MCF 10A (cell line): ENCODE results near the gene TCERG1L. TPM values are rescaled to one million over a fixed set of nuclear protein-coding genes. Genes with fewer than 3 reads are reported as not detected.

Experiments used
- BruUV-seq: library from RNA; stranded (reverse); fragments of 400-500 nt; replicated peaks from 2 replicates; lab custom pipeline; 2021; lab: Mats Ljungman, UMichigan
- CTCF ChIA-PET: fragments of 300-600 bp; sonication (Branson Sonifier 250); formaldehyde crosslinking; extraction: SDS; loops from one replicate; lab custom pipeline; 2021; ENCODE audit warnings: antibody characterized with exemption, inconsistent platforms; lab: Yijun Ruan, JAX
- POLR2A ChIA-PET: fragments of 300-600, 350-650 bp; sonication (Branson Sonifier 250); formaldehyde crosslinking; extraction: SDS; loops from one replicate; lab custom pipeline; 2020; ENCODE audit warnings: antibody characterized with exemption, inconsistent platforms; lab: Yijun Ruan, JAX
- DNase-seq: peaks from one replicate; pipeline ENCODE4 v3.0.0-alpha.2; 2018; ENCODE audit not compliant: unreplicated experiment
- H3K27ac Mint-ChIP-seq: one replicate; pipeline ENCODE4 v1.8.0; 2022; ENCODE audit warnings: mild to moderate bottlenecking, low read depth, mixed read lengths; ENCODE audit not compliant: unreplicated experiment
- H3K27me3 Mint-ChIP-seq: one replicate; pipeline ENCODE4 v1.8.0; 2022; ENCODE audit warnings: mixed read lengths; ENCODE audit not compliant: insufficient read depth, unreplicated experiment
- H3K36me3 Mint-ChIP-seq: one replicate; pipeline ENCODE4 v1.8.0; 2022; ENCODE audit warnings: mild to moderate bottlenecking, moderate library complexity, mixed read lengths; ENCODE audit not compliant: insufficient read depth, unreplicated experiment
- H3K4me1 Mint-ChIP-seq: one replicate; pipeline ENCODE4 v1.8.0; 2022; ENCODE audit warnings: mixed read lengths; ENCODE audit not compliant: insufficient read depth, unreplicated experiment
- H3K4me3 Mint-ChIP-seq: one replicate; pipeline ENCODE4 v1.8.0; 2022; ENCODE audit warnings: mild to moderate bottlenecking, moderate library complexity, mixed read lengths; ENCODE audit not compliant: unreplicated experiment
- H3K9me3 Mint-ChIP-seq: one replicate; pipeline ENCODE4 v1.8.0; 2022; ENCODE audit warnings: mixed read lengths; ENCODE audit not compliant: unreplicated experiment
- CTCF ChIP-seq: fragments of 200-600 bp; IDR thresholded peaks from one replicate; pipeline ENCODE4 v1.8.0; 2022; ENCODE audit warnings: antibody characterized with exemption, mild to moderate bottlenecking; ENCODE audit not compliant: unreplicated experiment
- intact Hi-C: fragments of 100-400 bp; cut with micrococcal nuclease; formaldehyde crosslinking; loops from 2 replicates; pipeline ENCODE4 v1.14.1; 2022
- total RNA-seq: library from RNA; stranded (reverse); gene quantifications from 2 replicates; pipeline ENCODE4 v1.2.3, GENCODE V29; 2022

TCERG1L gene
- total RNA-seq, 1 experiment from 2014 or later, result not detected

- Mint-ChIP-seq H3K36me3 (no peaks in the 10 kb centered on the region), H3K9me3 (no peaks in the 10 kb centered on the region), H3K27ac (no peak overlapping the region), H3K27me3 (peaks cover 10% of the 10 kb centered on the region), H3K4me1 (peaks cover 10% of the 10 kb centered on the region), H3K4me3 (no peak overlapping the region)
- ChIA-PET POLR2A (no interaction called here), CTCF (no interaction called here)
- intact Hi-C loops, result no loop called here
- TF ChIP-seq CTCF, result no peak
- DNase-seq, result no peak
- no TSS peak for BruUV-seq
These were observed 197.7 kb downstream of the TCERG1L start for GRCh38 chr10:131113709-131114291.

- no peak for TF ChIP-seq CTCF
- no peak for DNase-seq
- Mint-ChIP-seq H3K4me3 (no peak overlapping the region), H3K4me1 (peaks cover 10% of the 10 kb centered on the region), H3K9me3 (no peaks in the 10 kb centered on the region), H3K36me3 (peaks cover under 1% of the 10 kb centered on the region), H3K27ac (no peak overlapping the region), H3K27me3 (peaks cover 10% of the 10 kb centered on the region)
- ChIA-PET POLR2A (no interaction called here), CTCF (no interaction called here)
- BruUV-seq, result no TSS peak
- intact Hi-C loops, result no loop called here
These were observed 198.4 kb downstream of the TCERG1L start for GRCh38 chr10:131113165-131113564.

- Mint-ChIP-seq H3K27me3 (peaks cover 10% of the 10 kb centered on the region), H3K36me3 (peaks cover 4% of the 10 kb centered on the region), H3K27ac (no peak overlapping the region), H3K9me3 (no peaks in the 10 kb centered on the region), H3K4me1 (peaks cover 10% of the 10 kb centered on the region), H3K4me3 (no peak overlapping the region)
- ChIA-PET POLR2A (no interaction called here), CTCF (interaction anchor here (0.6 kb wide), 1 partner anchor 321 kb away, joined by 3 read pairs; no protein-coding TSS in a partner anchor)
- no peak for TF ChIP-seq CTCF
- no peak for DNase-seq
- no TSS peak for BruUV-seq
- intact Hi-C loops, result no loop called here
These were observed 198.8 kb downstream of the TCERG1L start for GRCh38 chr10:131112691-131113090.

- CTCF ChIA-PET, result interaction anchor here (0.7 kb wide), 1 partner anchor 10 kb away, joined by 3 read pairs; no protein-coding TSS in a partner anchor
- H3K4me1 Mint-ChIP-seq, result peaks cover 10% of the 10 kb centered on the region
- no peak for DNase-seq
- no TSS peak for BruUV-seq
- peaks cover 14% of the 10 kb centered on the region for H3K27me3 Mint-ChIP-seq
- no peak for TF ChIP-seq CTCF
- H3K9me3 Mint-ChIP-seq, result no peaks in the 10 kb centered on the region
- peaks cover 4% of the 10 kb centered on the region for H3K36me3 Mint-ChIP-seq
- H3K27ac Mint-ChIP-seq, result no peak overlapping the region
- intact Hi-C loops, result no loop called here
- POLR2A ChIA-PET, result no interaction called here
- no peak overlapping the region for H3K4me3 Mint-ChIP-seq
These were observed 199.9 kb downstream of the TCERG1L start for GRCh38 chr10:131111471-131112080.
